Mesenchymal stem cell (in vitro differentiated cells and primary cell): Measurements from ENCODE around the gene PTN.
A peak's percentile ranks its signal among the peaks of the same experiment; 100 is the strongest.

Experiments used
- DNase-seq: peaks from one replicate; pipeline ENCODE4 v3.0.0-alpha.2; 2013
- H2AFZ ChIP-seq: one replicate; pipeline ENCODE4 v1.6.1; 2013; ENCODE audit warnings: low read depth, mild to moderate bottlenecking, control low read depth, inconsistent platforms, low read length, moderate library complexity
- H2AK5ac ChIP-seq: 2 replicates; pipeline ENCODE4 v1.6.1; 2013; ENCODE audit warnings: low read length, moderate library complexity, mild to moderate bottlenecking, inconsistent platforms; ENCODE audit not compliant: severe bottlenecking
- H2BK120ac ChIP-seq: one replicate; pipeline ENCODE4 v1.6.1; 2013; ENCODE audit warnings: low read depth, mild to moderate bottlenecking, inconsistent platforms, low read length, moderate library complexity
- H2BK12ac ChIP-seq, 2 experiments: one replicate each; pipeline ENCODE4 v1.6.1; 2013; ENCODE audit warnings: inconsistent platforms in 2 of 2, low read length in 2 of 2, mild to moderate bottlenecking in 2 of 2, moderate library complexity in 2 of 2, control low read depth in 1 of 2
- H2BK15ac ChIP-seq: one replicate; pipeline ENCODE4 v1.6.1; 2013; ENCODE audit warnings: mild to moderate bottlenecking, low read depth, inconsistent platforms; ENCODE audit not compliant: poor library complexity, severe bottlenecking
- H2BK5ac ChIP-seq: 2 replicates; pipeline ENCODE4 v1.6.1; 2013; ENCODE audit warnings: low read depth, mild to moderate bottlenecking, low read length, control low read depth, inconsistent platforms; ENCODE audit not compliant: poor library complexity, severe bottlenecking
- H3K14ac ChIP-seq, 2 experiments: one replicate each; pipeline ENCODE4 v1.6.1; 2013; ENCODE audit warnings: inconsistent platforms in 2 of 2, low read length in 2 of 2, control low read depth in 1 of 2, mild to moderate bottlenecking in 1 of 2, moderate library complexity in 1 of 2
- H3K18ac ChIP-seq, 2 experiments: one replicate each; pipeline ENCODE4 v1.6.1; 2013; ENCODE audit warnings: inconsistent platforms in 2 of 2, low read length in 2 of 2, control low read depth in 1 of 2, low read depth in 1 of 2, mild to moderate bottlenecking in 1 of 2
- H3K23ac ChIP-seq, 2 experiments: one replicate each; pipeline ENCODE4 v1.6.1; 2013; ENCODE audit warnings: inconsistent platforms in 2 of 2, low read length in 2 of 2, mild to moderate bottlenecking in 2 of 2, moderate library complexity in 2 of 2, control low read depth in 1 of 2
- H3K27ac ChIP-seq: 2 replicates; pipeline ENCODE4 v1.5.1; 2013; ENCODE audit warnings: mild to moderate bottlenecking, moderate library complexity, low read length, control low read depth, inconsistent platforms; ENCODE audit not compliant: poor library complexity, severe bottlenecking
- H3K27me3 ChIP-seq, 2 experiments: 2 replicates each; pipeline versions ENCODE4 v1.6.1 to v1.7.0; 2013; ENCODE audit warnings: low read length in 2 of 2, mild to moderate bottlenecking in 2 of 2, moderate library complexity in 2 of 2, control low read depth in 1 of 2, inconsistent platforms in 1 of 2; ENCODE audit not compliant: control insufficient read depth in 1 of 2, insufficient read depth in 1 of 2
- H3K36me3 ChIP-seq, 2 experiments: 2 replicates each; pipeline versions ENCODE4 v1.6.1 to v1.7.0; 2013; ENCODE audit warnings: low read length in 2 of 2, control low read depth in 1 of 2, inconsistent platforms in 1 of 2, low read depth in 1 of 2, mild to moderate bottlenecking in 1 of 2; ENCODE audit not compliant: insufficient read depth in 2 of 2, control insufficient read depth in 1 of 2
- H3K4ac ChIP-seq, 2 experiments: one replicate each; pipeline ENCODE4 v1.6.1; 2013; ENCODE audit warnings: inconsistent platforms in 2 of 2, low read length in 2 of 2, mild to moderate bottlenecking in 2 of 2, moderate library complexity in 2 of 2, control low read depth in 1 of 2, low read depth in 1 of 2
- H3K4me1 ChIP-seq: 2 replicates; pipeline ENCODE4 v1.6.1; 2013; ENCODE audit warnings: low read depth, low read length, control low read depth; ENCODE audit not compliant: control insufficient read depth, insufficient read depth
- H3K4me2 ChIP-seq: 2 replicates; pipeline ENCODE4 v1.6.1; 2013; ENCODE audit warnings: low read length, mild to moderate bottlenecking, inconsistent platforms; ENCODE audit not compliant: poor library complexity, severe bottlenecking
- H3K4me3 ChIP-seq, 2 experiments: 2 replicates each; pipeline versions ENCODE4 v1.5.1 to v1.7.0; 2013; ENCODE audit warnings: low read length in 2 of 2, mild to moderate bottlenecking in 2 of 2, control low read depth in 1 of 2, low read depth in 1 of 2; ENCODE audit not compliant: insufficient read depth in 1 of 2
- H3K79me1 ChIP-seq: replicated peaks from 2 replicates; pipeline ENCODE4 v1.6.1; 2013; ENCODE audit warnings: mild to moderate bottlenecking, control low read depth, low read length, inconsistent platforms; ENCODE audit not compliant: poor library complexity, severe bottlenecking
- H3K9ac ChIP-seq: 2 replicates; pipeline ENCODE4 v1.7.0; 2013; ENCODE audit warnings: mild to moderate bottlenecking, low read length, moderate library complexity
- H3K9me3 ChIP-seq: 2 replicates; pipeline ENCODE4 v1.7.0; 2013; ENCODE audit warnings: mild to moderate bottlenecking, low read length; ENCODE audit not compliant: control insufficient read depth
- H4K8ac ChIP-seq: one replicate; pipeline ENCODE4 v1.6.1; 2013; ENCODE audit warnings: inconsistent platforms, mild to moderate bottlenecking, low read length, moderate library complexity
- H4K91ac ChIP-seq: one replicate; pipeline ENCODE4 v1.6.1; 2013; ENCODE audit warnings: mild to moderate bottlenecking, low read length, inconsistent platforms
- WGBS: methylation state at CpG from one replicate; pipeline ENCODE4 v1.1.7; 2013; ENCODE audit warnings: mixed read lengths; 5-methylcytosine and 5-hydroxymethylcytosine counted together

Gene PTN

GRCh38 chr7:137245186-137245585, 98.3 kb downstream of the PTN start:
- H3K27ac ChIP-seq: no peak overlapping the region
- H2BK12ac ChIP-seq: no peak overlapping the region
- H4K91ac ChIP-seq: no peak overlapping the region
- no peak overlapping the region for H2AK5ac ChIP-seq
- H3K9me3 ChIP-seq: no peaks in the 10 kb centered on the region
- no peaks in the 10 kb centered on the region for H3K36me3 ChIP-seq
- no peak overlapping the region for H3K4me2 ChIP-seq
- no peak overlapping the region for H2AFZ ChIP-seq
- H3K27me3 ChIP-seq: no peaks in the 10 kb centered on the region
- H3K18ac ChIP-seq: no peak overlapping the region
- peak; percentile 6 for DNase-seq
- H2BK5ac ChIP-seq: no peak overlapping the region
- H3K9ac ChIP-seq: no peak overlapping the region
- H3K4me1 ChIP-seq: no peaks in the 10 kb centered on the region
- WGBS: 86% methylated on average over 2 of the region's 4 CpGs
- H3K23ac ChIP-seq: no peak overlapping the region
- H2BK15ac ChIP-seq: no peak overlapping the region
- no peak overlapping the region for H4K8ac ChIP-seq
- H3K14ac ChIP-seq: no peak overlapping the region
- no peak overlapping the region for H3K4me3 ChIP-seq
- no peak overlapping the region for H3K4ac ChIP-seq
- H2BK120ac ChIP-seq: no peak overlapping the region
- H3K79me1 ChIP-seq: no peaks in the 10 kb centered on the region

GRCh38 chr7:137243741-137244140, 99.8 kb downstream of the PTN start:
- Histone ChIP-seq H3K36me3 (no peaks in the 10 kb centered on the region), H3K9ac (no peak overlapping the region), H3K27me3 (no peaks in the 10 kb centered on the region), H3K14ac (no peak overlapping the region), H3K4me2 (no peak overlapping the region), H3K9me3 (no peaks in the 10 kb centered on the region), H3K27ac (no peak overlapping the region), H3K79me1 (no peaks in the 10 kb centered on the region), H2AFZ (no peak overlapping the region), H3K4ac (no peak overlapping the region), H4K8ac (no peak overlapping the region), H3K23ac (no peak overlapping the region), H3K18ac (no peak overlapping the region), H2BK120ac (no peak overlapping the region), H2BK15ac (no peak overlapping the region), H2BK5ac (no peak overlapping the region), H2AK5ac (no peak overlapping the region), H3K4me1 (no peaks in the 10 kb centered on the region), H2BK12ac (no peak overlapping the region), H4K91ac (no peak overlapping the region), H3K4me3 (no peak overlapping the region)
- 97% methylated on average over 6 of the region's 8 CpGs for WGBS
- DNase-seq: no peak

GRCh38 chr7:137242616-137243015, 100.9 kb downstream of the PTN start:
- Histone ChIP-seq H4K8ac (peak overlapping the region; percentile 42), H3K4me1 (peaks cover 2% of the 10 kb centered on the region), H2AFZ (no peak overlapping the region), H3K36me3 (no peaks in the 10 kb centered on the region), H3K27me3 (no peaks in the 10 kb centered on the region), H3K4ac (no peak overlapping the region), H3K18ac (no peak overlapping the region), H3K27ac (no peak overlapping the region), H2BK120ac (no peak overlapping the region), H2AK5ac (no peak overlapping the region), H2BK15ac (no peak overlapping the region), H3K79me1 (no peaks in the 10 kb centered on the region), H2BK5ac (no peak overlapping the region), H2BK12ac (no peak overlapping the region), H3K4me2 (no peak overlapping the region), H4K91ac (no peak overlapping the region), H3K14ac (no peak overlapping the region), H3K4me3 (no peak overlapping the region), H3K9me3 (no peaks in the 10 kb centered on the region), H3K23ac (no peak overlapping the region), H3K9ac (no peak overlapping the region)
- WGBS: 90% methylated on average over 7 of the region's 7 CpGs
- no peak for DNase-seq

GRCh38 chr7:137241655-137242360, 101.7 kb downstream of the PTN start:
- Histone ChIP-seq H2BK15ac (no peak overlapping the region), H3K4me2 (no peak overlapping the region), H3K27ac (no peak overlapping the region), H2AFZ (no peak overlapping the region), H3K4me1 (peaks cover 2% of the 10 kb centered on the region), H2BK5ac (no peak overlapping the region), H3K79me1 (no peaks in the 10 kb centered on the region), H2BK12ac (no peak overlapping the region), H3K27me3 (no peaks in the 10 kb centered on the region), H2AK5ac (no peak overlapping the region), H3K23ac (no peak overlapping the region), H3K36me3 (no peaks in the 10 kb centered on the region), H3K4me3 (no peak overlapping the region), H4K8ac (no peak overlapping the region), H3K14ac (no peak overlapping the region), H4K91ac (no peak overlapping the region), H3K4ac (no peak overlapping the region), H3K9ac (no peak overlapping the region), H2BK120ac (no peak overlapping the region), H3K18ac (no peak overlapping the region), H3K9me3 (no peaks in the 10 kb centered on the region)
- DNase-seq: no peak
- 80% methylated on average over 4 of the region's 5 CpGs for WGBS
